Uterus (tissue), 4 donors: ENCODE results near the gene PDGFC. TPM values are rescaled to one million over a fixed set of nuclear protein-coding genes. Genes with fewer than 3 reads are reported as not detected.

Source experiments
- DNase-seq, 2 donors: peaks; one replicate each; pipeline ENCODE4 v3.0.0-alpha.2; 2019 to 2020
- H3K27ac ChIP-seq, 2 donors: fragments of 200-600 bp; sonication (generic); 1 replicate in 1 of 2; 2 replicates in 1 of 2; pipeline ENCODE4 v1.5.1; 2016 to 2018
- H3K27me3 ChIP-seq, 2 donors: fragments of 200-600 bp; sonication (generic); one replicate each; pipeline ENCODE4 v1.5.1; 2018 to 2019; ENCODE audit warnings: control low read depth in 1 of 2
- H3K36me3 ChIP-seq, 2 donors: fragments of 200-600 bp; sonication (generic); one replicate each; pipeline ENCODE4 v1.5.1; 2019; ENCODE audit warnings: control low read depth in 1 of 2
- H3K4me1 ChIP-seq, 2 donors: fragments of 200-600 bp; sonication (generic); one replicate each; pipeline ENCODE4 v1.5.1; 2018 to 2019; ENCODE audit warnings: control low read depth in 1 of 2
- H3K4me3 ChIP-seq, 2 donors: fragments of 200-600 bp; sonication (generic); 1 replicate in 1 of 2; 2 replicates in 1 of 2; pipeline ENCODE4 v1.5.1; 2018 to 2019; ENCODE audit warnings: mild to moderate bottlenecking in 1 of 2
- H3K9me3 ChIP-seq, 2 donors: fragments of 200-600 bp; sonication (generic); one replicate each; pipeline ENCODE4 v1.5.1; 2019; ENCODE audit warnings: control low read depth in 1 of 2
- CTCF ChIP-seq, 4 experiments: fragments of 200-600 bp in 2 of 4; fragments of 450-650 bp in 2 of 4; sonication (generic) in 2 of 4; IDR thresholded peaks; one replicate each; pipeline ENCODE4 v1.5.1; 2016 to 2019; ENCODE audit warnings: antibody characterized with exemption in 4 of 4, mild to moderate bottlenecking in 2 of 4, moderate library complexity in 1 of 4
- POLR2A ChIP-seq, 2 donors: fragments of 450-650 bp; IDR thresholded peaks; one replicate each; pipeline ENCODE4 v1.6.1; 2016; ENCODE audit warnings: antibody characterized with exemption in 2 of 2, mild to moderate bottlenecking in 1 of 2, moderate library complexity in 1 of 2
- intact Hi-C: fragments of 100-400 bp; cut with DNase I; formaldehyde crosslinking; loops from one replicate; pipeline ENCODE4 v1.15.1; 2023; ENCODE audit warnings: low total_unique reads
- total RNA-seq, 4 donors: library from RNA; depleted of rRNA in 3 of 4; stranded (reverse); fragments of >200 nt in 3 of 4; gene quantifications; one replicate each; pipeline versions ENCODE4 v1.1.0 to v1.2.4, GENCODE V29; 2014 to 2023
- donor health status: DM: yes; HTN: yes; CAD: no.

Gene PDGFC
- total RNA-seq, 4 donors from 2014 or later = 22.5 to 103 (median 70.2) TPM

GRCh38 chr4:156827519-156827918, 144.1 kb downstream of the PDGFC start:
- intact Hi-C loops = no loop called here

GRCh38 chr4:156825074-156825473, 146.5 kb downstream of the PDGFC start:
- no peak overlapping the region for H3K27ac ChIP-seq
- H3K4me1 ChIP-seq = no peaks in the 10 kb centered on the region
- H3K4me3 ChIP-seq = no peak overlapping the region
- no peaks in the 10 kb centered on the region for H3K9me3 ChIP-seq
- H3K36me3 ChIP-seq = no peaks in the 10 kb centered on the region
- intact Hi-C loops = no loop called here
- no peaks in the 10 kb centered on the region for H3K27me3 ChIP-seq
- DNase-seq = no peak
- no peak for TF ChIP-seq POLR2A (IDR thresholded peaks at IDR 0.05)
- TF ChIP-seq CTCF (IDR thresholded peaks at IDR 0.05) = no peak

More at GRCh38 chr4:156827519-156827918, 144.1 kb downstream of the PDGFC start:
- no peak overlapping the region for H3K27ac ChIP-seq
- H3K9me3 ChIP-seq = no peaks in the 10 kb centered on the region
- DNase-seq = no peak
- no peaks in the 10 kb centered on the region for H3K27me3 ChIP-seq
- H3K36me3 ChIP-seq = no peaks in the 10 kb centered on the region
- TF ChIP-seq CTCF (IDR thresholded peaks at IDR 0.05) (no peak), POLR2A (IDR thresholded peaks at IDR 0.05) (no peak)
- H3K4me3 ChIP-seq = no peak overlapping the region
- no peaks in the 10 kb centered on the region for H3K4me1 ChIP-seq

GRCh38 chr4:156824451-156825060, 147.0 kb downstream of the PDGFC start:
- intact Hi-C loops = no loop called here
- no peaks in the 10 kb centered on the region for H3K4me1 ChIP-seq
- no peaks in the 10 kb centered on the region for H3K36me3 ChIP-seq
- H3K4me3 ChIP-seq = no peak overlapping the region
- H3K9me3 ChIP-seq = no peaks in the 10 kb centered on the region
- TF ChIP-seq POLR2A (IDR thresholded peaks at IDR 0.05) (no peak), CTCF (IDR thresholded peaks at IDR 0.05) (no peak)
- H3K27ac ChIP-seq = no peak overlapping the region
- DNase-seq = no peak
- H3K27me3 ChIP-seq = no peaks in the 10 kb centered on the region

GRCh38 chr4:156820931-156821330, 150.7 kb downstream of the PDGFC start:
- no peak for DNase-seq
- Histone ChIP-seq H3K4me1 (no peaks in the 10 kb centered on the region), H3K27me3 (no peaks in the 10 kb centered on the region), H3K36me3 (no peaks in the 10 kb centered on the region), H3K9me3 (no peaks in the 10 kb centered on the region), H3K4me3 (no peak overlapping the region), H3K27ac (no peak overlapping the region)
- TF ChIP-seq CTCF (IDR thresholded peaks at IDR 0.05) (no peak), POLR2A (IDR thresholded peaks at IDR 0.05) (no peak)
- intact Hi-C loops = no loop called here

- DNase-seq = no peak
- Histone ChIP-seq H3K27me3 (no peaks in the 10 kb centered on the region), H3K4me3 (no peak overlapping the region), H3K27ac (peak overlapping the region in 1 of 2 donors; percentile 31), H3K9me3 (no peaks in the 10 kb centered on the region), H3K4me1 (no peaks in the 10 kb centered on the region), H3K36me3 (no peaks in the 10 kb centered on the region)
- TF ChIP-seq POLR2A (IDR thresholded peaks at IDR 0.05) (no peak), CTCF (IDR thresholded peaks at IDR 0.05) (no peak)
- intact Hi-C loops = no loop called here
Measured at GRCh38 chr4:156816360-156816755, 155.2 kb downstream of the PDGFC start.
